ENCODE data around the gene PILRA.

GRCh38 chr7:100432053-100432452, 58.8 kb downstream of the PILRA start:
- TF ChIP-seq CTCF (IDR thresholded peaks at IDR 0.05): no peak
- no peak for TF ChIP-seq EP300 (IDR thresholded peaks at IDR 0.05)

All from stomach (tissue), 4 donors.